Activated effector memory CD4-positive, alpha-beta T cell treated with Interleukin-2 at 50 U/mL for 16 hours (primary cell): ENCODE data around the gene RNF187.

ENCODE experiments used
- DNase-seq: peaks from one replicate; pipeline ENCODE4 v3.0.0-alpha.2; 2020

The RNF187 gene

DNA sequence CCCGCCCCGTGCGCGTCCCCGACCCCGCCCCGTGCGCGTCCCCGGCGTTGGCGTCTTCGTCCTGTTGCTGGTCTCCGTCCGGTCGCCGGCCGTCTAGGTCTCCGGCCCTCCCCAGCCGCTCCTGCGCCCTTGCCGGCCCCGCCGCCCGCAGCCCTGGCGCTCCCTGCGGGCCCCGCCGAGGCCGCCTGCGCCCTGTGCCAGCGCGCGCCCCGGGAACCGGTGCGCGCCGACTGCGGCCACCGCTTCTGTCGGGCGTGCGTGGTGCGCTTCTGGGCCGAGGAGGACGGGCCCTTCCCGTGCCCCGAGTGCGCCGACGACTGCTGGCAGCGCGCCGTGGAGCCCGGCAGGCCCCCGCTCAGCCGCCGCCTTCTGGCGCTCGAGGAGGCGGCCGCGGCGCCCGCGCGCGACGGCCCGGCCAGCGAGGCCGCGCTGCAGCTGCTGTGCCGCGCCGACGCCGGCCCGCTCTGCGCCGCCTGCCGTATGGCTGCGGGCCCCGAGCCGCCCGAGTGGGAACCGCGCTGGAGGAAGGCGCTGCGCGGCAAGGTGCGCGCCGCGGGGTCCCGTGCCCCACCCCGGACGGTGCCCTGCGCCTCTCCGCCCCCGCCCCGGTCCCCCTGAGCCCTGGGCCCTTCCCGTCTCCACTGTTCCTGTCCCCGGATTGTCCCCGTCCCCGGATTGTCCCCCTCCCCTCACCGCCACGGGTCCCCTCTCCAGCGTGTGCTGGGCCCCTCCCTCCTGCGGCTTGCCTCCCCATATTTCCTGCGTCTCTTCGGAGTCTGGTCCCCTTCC is at the start of gene RNF187:
Gene RNF187, plus strand, starts transcription at position 47 of the 789 bp plus-strand sequence.
- DNase-seq: no peak

DNA sequence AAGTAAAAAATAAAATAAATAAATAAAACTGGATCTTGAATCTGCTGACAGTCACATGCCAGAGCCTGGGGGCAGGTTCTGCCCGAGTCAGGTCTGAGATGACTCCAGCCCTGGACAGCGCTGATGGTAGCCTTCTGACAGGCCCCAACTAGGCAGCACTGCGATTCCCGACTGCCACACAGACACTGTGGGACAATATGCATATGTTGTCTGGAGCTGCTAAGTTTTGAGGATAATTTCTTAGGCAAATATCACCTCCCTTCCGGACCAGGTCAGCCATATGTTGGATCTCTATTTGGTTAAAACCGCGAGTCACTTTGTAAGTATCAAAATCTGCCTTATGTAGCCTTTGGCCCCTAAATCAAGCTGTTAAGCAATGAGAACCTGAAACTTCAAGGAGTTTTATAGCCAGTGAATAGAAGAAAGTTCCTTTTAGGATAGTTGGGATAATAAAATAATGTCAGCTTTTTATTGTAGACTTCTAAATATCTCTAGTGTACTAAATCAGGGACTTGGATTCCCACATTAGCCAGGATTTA is 49.7 kb upstream of the RNF187 start:
- DNase-seq: no peak

- DNase-seq: no peak
Observed at GRCh38 chr1:228438266-228438665, 48.9 kb upstream of the RNF187 start.

DNA sequence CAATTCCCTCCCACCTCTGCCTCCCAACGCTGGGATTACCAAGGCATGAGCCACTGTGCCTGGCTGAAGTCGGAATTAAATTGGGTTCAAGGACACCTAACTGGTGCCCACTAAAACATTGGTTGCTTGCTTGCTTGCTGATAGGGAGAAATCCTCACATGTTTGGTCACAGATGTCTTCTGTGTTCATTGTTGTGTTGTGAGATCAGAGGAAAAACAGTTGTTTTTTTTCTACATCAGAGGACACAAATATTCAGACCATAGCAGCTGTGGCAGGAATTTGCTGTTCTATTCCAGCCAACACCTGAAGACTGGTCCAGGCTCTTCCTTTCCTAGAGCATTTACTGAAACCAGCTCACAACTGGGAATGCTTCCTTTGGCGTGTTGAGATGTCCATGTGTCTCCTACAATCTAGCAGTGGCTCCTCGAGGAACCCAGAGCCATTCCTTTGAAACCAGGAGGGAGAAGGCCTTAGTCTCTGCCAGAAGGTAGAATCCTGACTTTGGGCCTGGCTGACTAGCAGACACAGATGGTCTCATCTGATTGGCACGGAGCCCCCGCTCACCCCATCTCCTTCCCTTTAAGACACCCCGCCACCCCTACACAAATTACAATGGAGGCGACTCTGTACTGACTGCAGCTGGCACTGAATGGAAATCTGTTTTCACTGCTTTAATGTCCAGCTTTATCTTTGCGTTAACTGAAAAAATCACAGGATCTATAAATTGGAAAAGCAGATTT is 46.3 kb upstream of the RNF187 start:
- no peak for DNase-seq

DNA sequence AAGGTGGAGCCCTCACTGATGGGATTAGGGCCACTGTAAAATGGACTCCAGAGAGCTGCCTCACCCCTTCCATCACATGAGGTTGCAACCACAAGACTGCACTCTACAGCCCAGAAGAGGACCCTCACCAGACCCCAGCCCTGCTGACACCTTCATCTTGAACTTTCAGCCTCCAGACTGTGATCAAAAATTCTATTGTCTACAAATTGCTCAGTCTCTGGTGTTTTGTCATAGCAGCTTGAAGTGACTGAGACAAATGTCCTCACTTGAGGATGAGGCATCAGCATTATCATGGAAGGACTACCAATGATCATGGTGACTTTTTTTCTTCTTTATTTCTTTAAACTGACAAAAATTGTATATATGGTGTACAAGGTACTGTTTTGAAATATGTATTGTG is 43.8 kb upstream of the RNF187 start:
- no peak for DNase-seq

DNA sequence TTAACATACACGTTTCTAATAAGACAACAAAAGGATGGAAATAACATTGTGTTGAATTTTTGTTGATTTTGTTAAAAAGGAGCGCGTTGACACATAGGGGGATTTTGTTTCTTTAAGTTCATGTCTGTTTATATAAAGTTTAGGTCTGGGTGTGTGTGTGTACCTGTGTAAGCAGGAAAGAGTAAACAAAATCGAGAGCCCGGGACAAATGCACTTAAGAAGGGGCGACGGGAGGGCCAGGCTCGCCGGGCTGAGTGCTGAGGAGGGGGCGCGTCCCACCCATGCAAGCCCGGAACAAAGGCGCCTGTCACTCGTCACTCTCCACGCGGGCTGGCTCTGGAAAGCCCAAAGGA is 41.7 kb upstream of the RNF187 start:
- no peak for DNase-seq

DNA sequence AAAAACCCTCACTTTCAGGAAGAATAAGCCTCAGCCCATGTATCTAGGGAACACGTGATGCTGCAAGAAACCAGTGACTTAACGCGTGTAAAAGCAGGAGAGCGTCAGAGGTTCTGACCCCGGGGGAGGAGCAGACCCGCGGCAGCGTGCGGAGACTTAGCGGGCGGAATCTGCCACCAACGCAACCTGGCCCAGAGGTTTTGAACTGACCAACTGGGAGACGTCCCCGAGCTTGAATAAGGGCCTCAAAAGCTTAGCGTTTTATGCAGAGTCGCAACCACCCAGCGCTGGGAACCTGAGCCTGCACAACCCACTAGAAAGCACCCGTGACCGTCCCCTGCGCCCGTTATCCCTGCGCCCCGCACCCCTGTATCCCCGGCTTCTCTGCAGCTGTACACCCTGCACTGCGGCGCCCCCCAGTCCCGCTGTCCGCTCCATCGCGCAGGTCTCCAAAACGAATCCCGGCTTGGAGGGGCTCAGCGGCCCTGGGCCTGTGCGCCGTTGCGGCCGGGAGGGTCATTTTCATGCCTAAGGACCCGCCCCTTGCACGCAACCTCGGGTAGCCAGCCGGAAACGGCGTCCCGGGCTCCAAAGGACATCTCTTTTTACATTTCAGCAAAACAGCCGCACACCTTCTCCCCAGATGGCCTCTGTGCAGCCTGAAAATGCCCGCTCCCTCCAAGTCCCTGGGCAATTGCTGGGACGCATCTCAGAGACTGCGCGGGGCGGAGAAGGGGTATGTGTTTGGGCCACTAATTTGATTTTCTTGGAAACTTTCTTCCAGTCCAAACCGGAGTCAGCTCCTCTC is 41.1 kb upstream of the RNF187 start:
- no peak for DNase-seq

DNA sequence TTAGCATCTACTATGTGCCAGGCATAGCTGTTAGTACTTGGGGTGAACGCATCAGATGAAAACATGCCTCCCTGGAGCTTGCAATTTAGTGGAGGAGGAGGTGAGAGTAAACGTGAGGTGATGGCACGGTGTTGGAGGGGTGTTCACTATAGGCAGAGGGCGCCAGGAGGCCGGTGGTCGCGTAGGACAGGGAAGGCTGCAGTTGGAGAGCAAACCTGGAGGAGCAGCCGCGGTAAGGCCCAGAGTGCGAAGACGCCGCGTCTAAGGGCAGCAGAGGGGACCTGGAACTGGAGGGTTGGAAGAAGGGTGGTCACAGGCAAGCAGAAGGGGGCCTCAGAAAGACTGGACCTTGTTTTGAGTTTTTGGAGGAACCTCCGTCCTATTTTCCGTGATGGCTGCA is 40.3 kb upstream of the RNF187 start:
- no peak for DNase-seq

DNA sequence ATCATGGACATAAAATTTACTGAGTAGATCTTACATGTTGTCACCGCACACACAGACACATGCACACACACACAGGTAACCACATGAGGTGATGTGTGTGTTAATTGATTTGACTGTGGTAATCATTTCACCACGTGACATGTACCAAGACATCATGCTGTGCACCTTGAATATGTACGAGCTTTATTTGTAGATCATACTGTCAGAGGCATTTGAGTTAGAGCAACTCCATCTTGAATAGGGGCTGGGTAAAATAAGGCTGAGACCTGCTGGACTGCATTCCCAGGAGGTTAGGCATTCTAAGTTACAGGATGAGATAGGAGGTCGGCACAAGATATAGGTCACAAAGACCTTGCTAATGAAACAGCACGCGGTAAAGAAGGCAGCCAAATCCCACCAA is 38.8 kb upstream of the RNF187 start:
- DNase-seq: no peak

- DNase-seq: no peak
Observed at GRCh38 chr1:228450200-228450599, 37.0 kb upstream of the RNF187 start.

GRCh38 chr1:228452194-228453021 is 34.8 kb upstream of the RNF187 start:
- DNase-seq: no peak

DNA sequence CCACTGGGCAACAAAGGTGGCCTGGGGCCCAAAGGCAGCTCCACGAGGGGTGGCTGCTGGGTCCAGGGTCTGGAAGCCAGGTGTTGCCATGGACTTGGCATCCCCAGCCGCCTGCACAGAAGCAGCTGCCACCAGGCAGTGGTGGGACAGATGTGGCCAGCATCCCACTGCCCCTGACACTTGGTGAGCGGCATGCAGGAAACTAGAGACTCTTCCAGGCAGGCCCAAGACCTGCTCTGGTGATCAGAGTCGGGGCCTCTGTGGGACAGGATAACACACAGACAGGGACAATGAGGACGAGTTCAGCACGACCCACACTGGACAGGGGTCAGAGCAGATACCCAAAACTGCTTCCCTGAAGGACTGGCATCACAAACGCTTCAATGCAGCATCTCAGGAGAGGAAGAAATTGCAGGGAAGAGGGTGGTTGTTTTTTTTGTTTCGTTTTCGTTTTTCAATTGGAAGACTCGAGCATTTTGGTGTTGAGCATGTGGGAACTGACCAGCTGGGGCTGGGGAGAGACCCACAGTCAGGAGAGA is 34.1 kb upstream of the RNF187 start:
- DNase-seq: no peak

DNA sequence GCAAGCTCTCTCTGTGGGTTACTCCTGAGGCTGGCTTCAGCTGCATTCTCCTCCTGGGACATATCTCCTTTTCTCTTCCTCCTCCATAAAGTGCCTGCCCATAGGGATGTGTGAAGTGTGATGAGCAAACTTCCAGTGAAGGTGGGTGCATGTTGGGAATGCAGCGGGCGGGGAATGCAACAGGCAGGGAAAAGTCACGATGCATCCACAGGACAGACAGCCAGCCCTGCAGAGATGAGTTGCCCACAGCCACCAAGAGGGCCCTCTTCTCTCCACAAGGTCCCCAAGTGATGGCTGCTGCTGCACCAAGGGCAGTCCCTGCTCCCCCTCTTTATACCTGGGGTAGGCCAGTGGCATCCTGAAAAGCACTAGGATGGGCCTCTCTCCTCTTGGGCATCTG is 33.6 kb upstream of the RNF187 start:
- no peak for DNase-seq

DNA sequence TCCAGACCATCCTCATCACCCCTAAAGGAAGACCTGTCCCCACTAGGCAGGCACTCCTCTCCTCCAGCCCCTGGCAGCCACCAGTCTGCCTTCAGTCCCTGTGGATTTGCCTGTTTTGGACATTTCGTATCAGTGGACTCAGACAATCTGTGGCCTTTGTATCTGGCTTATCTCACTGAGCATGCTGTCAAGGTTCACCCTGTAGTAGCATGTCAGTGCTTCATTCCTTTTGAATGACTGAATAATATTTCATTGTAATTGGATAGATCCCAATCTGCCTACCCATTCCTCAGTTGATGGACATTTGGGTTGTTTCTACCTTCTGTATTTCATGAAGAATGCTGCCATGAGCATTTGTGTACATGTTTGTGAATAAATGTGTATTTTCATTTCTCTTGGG is 32.9 kb upstream of the RNF187 start:
- DNase-seq: no peak

GRCh38 chr1:228455715-228456114 is 31.5 kb upstream of the RNF187 start:
- no peak for DNase-seq

- DNase-seq: no peak
Observed at GRCh38 chr1:228456252-228457016, 30.7 kb upstream of the RNF187 start.

- no peak for DNase-seq
Observed at GRCh38 chr1:228457017-228457395, 30.2 kb upstream of the RNF187 start.

- DNase-seq: peak; percentile 75
Observed at GRCh38 chr1:228457396-228458176, 29.6 kb upstream of the RNF187 start.

DNA sequence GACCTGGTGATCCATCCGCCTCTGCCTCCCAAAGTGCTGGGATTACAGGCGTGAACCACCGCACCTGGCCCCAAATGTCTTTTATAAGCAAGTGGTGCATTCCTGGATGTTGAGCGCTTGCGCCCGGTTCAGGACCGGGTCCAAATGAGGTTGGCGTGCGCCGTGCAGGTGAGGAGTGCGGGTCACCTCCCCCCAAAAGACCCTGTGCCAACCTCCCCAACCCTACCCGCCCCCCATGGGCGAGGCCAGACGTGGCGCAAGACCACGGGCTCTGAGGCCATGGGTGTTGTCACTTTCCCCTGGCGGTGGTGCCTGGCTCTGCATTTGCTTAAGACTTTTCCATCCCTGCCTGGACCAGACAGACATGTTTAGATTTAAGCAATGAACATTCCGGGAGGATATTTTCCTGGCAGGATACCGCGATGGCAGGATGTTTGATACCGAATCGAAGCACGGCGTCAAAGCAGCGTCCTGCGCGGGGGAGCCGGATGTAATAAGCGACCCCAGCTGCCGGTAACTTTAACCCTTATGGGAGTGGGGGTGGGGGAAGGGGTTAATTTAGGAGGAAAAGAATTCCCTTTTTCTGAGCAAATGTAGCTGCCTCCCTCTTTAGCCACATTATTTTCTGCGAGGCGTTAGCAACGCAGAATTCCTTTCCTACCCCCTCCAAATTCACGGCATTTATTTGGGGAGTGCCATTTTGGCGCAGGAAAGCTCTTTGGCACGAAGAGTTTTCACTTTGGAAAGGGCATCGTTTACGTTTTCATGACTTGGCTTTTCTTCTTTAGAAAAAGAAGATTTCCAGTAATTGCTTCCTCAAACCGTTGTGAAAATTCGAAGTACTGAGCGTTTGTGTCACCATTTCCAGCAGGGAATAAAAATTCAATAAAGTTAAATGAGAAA is 27.8 kb upstream of the RNF187 start:
- DNase-seq: peak; percentile 29

- no peak for DNase-seq
Observed at GRCh38 chr1:228460821-228461220, 26.4 kb upstream of the RNF187 start.
